Measurements from ENCODE around the gene HOPX. TPM values are rescaled to one million over a fixed set of nuclear protein-coding genes. Genes with fewer than 3 reads are reported as not detected.
"Not testable (repeated sequence)": the region's sequence is repeated elsewhere in the genome, so short reads cannot be mapped to it uniquely, and the experiment has no call there.

Gene HOPX
- total RNA-seq, 4 donors from 2014 or later, result 405 to 1,883 (median 1,516) TPM

DNA sequence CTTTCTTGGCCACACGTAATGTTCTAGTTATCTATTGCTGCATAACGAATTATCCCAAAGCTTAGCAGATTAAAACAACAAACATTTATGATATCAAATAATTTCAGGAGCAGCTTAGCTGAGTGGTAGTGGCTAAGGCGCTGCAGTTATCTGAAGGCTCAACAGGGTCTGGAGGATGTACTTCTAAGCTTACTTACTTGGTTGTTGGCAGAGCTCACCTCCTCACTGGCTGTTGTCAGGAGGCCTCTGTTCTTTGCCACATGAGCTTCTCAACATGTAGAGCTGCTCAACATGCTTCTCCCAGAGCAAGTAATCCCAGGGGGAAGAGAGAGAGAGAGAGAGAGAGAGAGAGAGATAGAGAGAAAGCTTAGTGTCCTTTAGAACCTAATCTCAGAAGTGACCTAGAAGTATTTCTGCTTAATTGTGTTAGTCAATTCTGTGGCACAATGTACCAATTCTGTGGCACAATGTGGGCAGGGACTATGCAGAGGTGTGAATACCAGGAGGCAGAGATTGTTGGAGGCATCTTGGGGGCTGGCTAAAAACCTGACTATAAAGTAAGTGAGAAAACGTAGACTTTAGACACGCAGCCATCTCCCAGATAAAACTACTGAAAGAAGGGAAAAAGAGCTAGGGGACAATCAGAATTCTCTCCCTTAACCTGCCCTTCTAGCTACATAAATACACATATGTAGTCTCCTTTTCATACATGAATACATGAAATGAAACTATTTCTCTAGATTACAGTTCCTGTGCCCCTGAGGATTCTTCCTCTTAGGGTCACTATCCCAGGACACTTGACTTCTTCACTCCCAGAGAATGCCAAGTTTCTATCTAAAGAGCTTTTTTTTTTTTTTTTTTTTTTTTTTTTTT lies 40.2 kb downstream of the HOPX start:
- WGBS, result 67% methylated on average over 5 of the region's 5 CpGs
- Histone ChIP-seq H3K36me3 (no peaks in the 10 kb centered on the region), H3K27me3 (no peaks in the 10 kb centered on the region), H3K27ac (no peak overlapping the region), H3K9me3 (no peaks in the 10 kb centered on the region), H3K4me1 (peaks cover 18% of the 10 kb centered on the region), H3K4me3 (no peak overlapping the region)
- no peak for DNase-seq (ENCODE audit: low spot score in 2 of 2)
- TF ChIP-seq EP300 (IDR thresholded peaks at IDR 0.05) (no peak), POLR2A (IDR thresholded peaks at IDR 0.05) (no peak), POLR2AphosphoS5 (IDR thresholded peaks at IDR 0.05) (no peak)
- TF ChIP-seq, protein P1, sequence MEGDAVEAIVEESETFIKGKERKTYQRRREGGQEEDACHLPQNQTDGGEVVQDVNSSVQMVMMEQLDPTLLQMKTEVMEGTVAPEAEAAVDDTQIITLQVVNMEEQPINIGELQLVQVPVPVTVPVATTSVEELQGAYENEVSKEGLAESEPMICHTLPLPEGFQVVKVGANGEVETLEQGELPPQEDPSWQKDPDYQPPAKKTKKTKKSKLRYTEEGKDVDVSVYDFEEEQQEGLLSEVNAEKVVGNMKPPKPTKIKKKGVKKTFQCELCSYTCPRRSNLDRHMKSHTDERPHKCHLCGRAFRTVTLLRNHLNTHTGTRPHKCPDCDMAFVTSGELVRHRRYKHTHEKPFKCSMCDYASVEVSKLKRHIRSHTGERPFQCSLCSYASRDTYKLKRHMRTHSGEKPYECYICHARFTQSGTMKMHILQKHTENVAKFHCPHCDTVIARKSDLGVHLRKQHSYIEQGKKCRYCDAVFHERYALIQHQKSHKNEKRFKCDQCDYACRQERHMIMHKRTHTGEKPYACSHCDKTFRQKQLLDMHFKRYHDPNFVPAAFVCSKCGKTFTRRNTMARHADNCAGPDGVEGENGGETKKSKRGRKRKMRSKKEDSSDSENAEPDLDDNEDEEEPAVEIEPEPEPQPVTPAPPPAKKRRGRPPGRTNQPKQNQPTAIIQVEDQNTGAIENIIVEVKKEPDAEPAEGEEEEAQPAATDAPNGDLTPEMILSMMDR (IDR thresholded peaks at IDR 0.05), result no peak

DNA sequence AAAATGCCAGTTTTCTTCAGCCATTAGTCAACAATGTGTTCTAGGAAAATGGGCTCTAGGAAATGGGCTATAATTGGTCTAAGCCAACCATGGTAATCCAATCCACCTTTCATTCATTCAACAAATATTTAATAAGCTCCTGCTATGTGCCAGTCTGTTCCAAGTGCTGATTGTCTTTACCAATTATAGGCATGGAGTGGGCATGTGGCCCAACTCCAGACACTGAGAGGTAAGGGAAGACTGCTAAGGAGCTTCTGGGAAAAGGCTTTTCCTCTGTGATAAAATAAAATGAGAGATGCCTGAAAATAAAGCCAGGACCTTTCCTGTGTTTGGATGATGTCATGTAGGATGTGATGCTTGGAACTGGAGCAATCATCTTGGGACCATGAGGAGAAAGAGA lies 43.3 kb downstream of the HOPX start:
- H3K4me1 ChIP-seq, result peaks cover 18% of the 10 kb centered on the region
- H3K27me3 ChIP-seq, result no peaks in the 10 kb centered on the region
- no peaks in the 10 kb centered on the region for H3K36me3 ChIP-seq
- H3K9me3 ChIP-seq, result no peaks in the 10 kb centered on the region
- no peak overlapping the region for H3K4me3 ChIP-seq
- DNase-seq (ENCODE audit: low spot score in 2 of 2), result no peak
- TF ChIP-seq, protein P1 (IDR thresholded peaks at IDR 0.05), result no peak
- TF ChIP-seq POLR2AphosphoS5 (IDR thresholded peaks at IDR 0.05) (no peak), EP300 (IDR thresholded peaks at IDR 0.05) (no peak), POLR2A (IDR thresholded peaks at IDR 0.05) (no peak)
- no peak overlapping the region for H3K27ac ChIP-seq

DNA sequence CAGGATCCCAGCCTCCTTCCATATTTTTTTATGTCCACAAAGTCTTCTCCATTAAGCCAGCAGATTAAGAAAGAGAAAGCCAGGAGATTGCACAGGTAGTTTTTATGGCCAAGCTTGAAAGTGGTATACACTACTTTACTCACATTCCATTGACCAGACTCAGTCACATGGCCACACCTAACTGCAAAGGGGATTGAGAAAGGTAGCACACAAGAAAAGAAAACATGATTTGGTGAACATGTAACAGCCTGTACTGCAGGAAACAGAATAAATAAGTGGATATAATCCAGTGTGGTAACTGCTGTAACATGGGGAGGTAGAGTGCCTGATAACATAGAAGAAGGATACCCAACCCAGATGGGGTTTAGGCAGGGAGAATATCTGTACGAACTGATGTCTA lies 43.9 kb downstream of the HOPX start:
- Histone ChIP-seq H3K4me1 (peaks cover 18% of the 10 kb centered on the region), H3K36me3 (no peaks in the 10 kb centered on the region), H3K9me3 (no peaks in the 10 kb centered on the region), H3K27ac (peak overlapping the region; percentile 53), H3K4me3 (no peak overlapping the region), H3K27me3 (no peaks in the 10 kb centered on the region)
- WGBS, result 62% methylated on average over 1 of the region's 1 CpG
- TF ChIP-seq, protein P1 (IDR thresholded peaks at IDR 0.05), result no peak
- TF ChIP-seq POLR2AphosphoS5 (IDR thresholded peaks at IDR 0.05) (no peak), POLR2A (IDR thresholded peaks at IDR 0.05) (no peak), EP300 (IDR thresholded peaks at IDR 0.05) (no peak)
- no peak for DNase-seq (ENCODE audit: low spot score in 2 of 2)

DNA sequence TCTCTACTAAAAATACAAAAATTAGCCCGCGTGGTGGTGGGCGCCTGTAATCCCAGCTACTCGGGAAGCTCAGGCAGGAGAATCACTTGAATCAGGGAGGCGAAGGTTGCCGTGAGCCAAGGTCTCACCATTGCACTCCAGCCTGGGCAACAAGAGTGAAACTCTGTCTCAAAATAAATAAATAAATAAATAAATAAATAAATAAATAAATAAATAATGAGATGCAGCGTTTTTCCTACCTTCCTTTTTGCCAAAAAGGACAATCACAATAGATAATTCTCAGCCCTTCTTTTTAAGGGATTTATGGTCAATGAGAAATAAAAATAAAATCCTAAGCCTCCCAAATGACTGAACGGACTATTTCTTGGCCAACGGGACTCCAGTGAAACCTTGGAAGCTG lies 46.1 kb downstream of the HOPX start:
- not testable (repeated sequence) for H3K9me3 ChIP-seq; H3K4me3 ChIP-seq; H3K27ac ChIP-seq; H3K27me3 ChIP-seq; DNase-seq (ENCODE audit: low spot score in 2 of 2); H3K36me3 ChIP-seq
- H3K4me1 ChIP-seq, result peaks cover 23% of the 10 kb centered on the region
- 92% methylated on average over 9 of the region's 9 CpGs for WGBS

DNA sequence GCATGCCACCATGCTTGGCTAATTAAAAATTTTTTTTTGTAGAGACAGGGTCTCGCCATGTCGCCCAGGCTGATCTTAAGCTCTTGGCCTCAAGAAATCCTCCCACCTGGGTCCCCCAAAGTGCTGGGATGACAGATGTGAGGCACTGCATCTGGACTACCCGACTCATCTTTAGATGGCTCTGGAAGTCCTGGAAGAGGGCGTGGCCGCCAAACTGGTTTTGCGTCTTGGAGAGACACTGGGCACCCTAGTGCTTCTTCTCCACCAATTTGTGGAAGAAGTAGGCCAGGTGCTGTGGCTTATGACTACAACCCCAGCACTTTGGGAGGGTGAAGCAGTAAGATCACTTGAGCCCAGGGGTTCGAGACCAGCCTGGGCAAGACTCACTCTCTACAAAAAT lies 47.6 kb downstream of the HOPX start:
- 78% methylated on average over 7 of the region's 7 CpGs for WGBS
- no peaks in the 10 kb centered on the region for H3K9me3 ChIP-seq

More for the DNA sequence above, 47.6 kb downstream of the HOPX start:
- DNase-seq (ENCODE audit: low spot score in 2 of 2), result peak in 1 of 2 donors; percentile 64
- H3K27me3 ChIP-seq, result no peaks in the 10 kb centered on the region
- H3K4me1 ChIP-seq, result peaks cover 23% of the 10 kb centered on the region
- no peak overlapping the region for H3K4me3 ChIP-seq
- TF ChIP-seq POLR2AphosphoS5 (IDR thresholded peaks at IDR 0.05) (no peak), EP300 (IDR thresholded peaks at IDR 0.05) (no peak), POLR2A (IDR thresholded peaks at IDR 0.05) (no peak)
- TF ChIP-seq, protein P1 (IDR thresholded peaks at IDR 0.05), result no peak
- no peaks in the 10 kb centered on the region for H3K36me3 ChIP-seq
- H3K27ac ChIP-seq, result no peak overlapping the region

Measured in suprapubic skin (tissue), 4 donors.